Effector memory CD4-positive, alpha-beta T cell (primary cell): ENCODE results near the gene BPIFB3.
"Not testable (repeated sequence)": the region's sequence is repeated elsewhere in the genome, so short reads cannot be mapped to it uniquely, and the experiment has no call there.

Experiments
- DNase-seq, 3 donors: peaks; one replicate each; pipeline ENCODE4 v3.0.0-alpha.2; 2020
- H3K27ac ChIP-seq: 2 replicates; pipeline ENCODE4 v1.7.0; 2013; ENCODE audit warnings: mild to moderate bottlenecking, low read length, moderate library complexity; ENCODE audit not compliant: insufficient read depth, poor library complexity, severe bottlenecking
- H3K27me3 ChIP-seq: replicated peaks from 2 replicates; pipeline ENCODE4 v1.7.0; 2013; ENCODE audit warnings: mild to moderate bottlenecking, low read length; ENCODE audit not compliant: insufficient read depth, control insufficient read depth, poor library complexity, severe bottlenecking
- H3K36me3 ChIP-seq: 2 replicates; pipeline ENCODE4 v1.7.0; 2013; ENCODE audit warnings: mild to moderate bottlenecking, low read length, moderate library complexity; ENCODE audit not compliant: control insufficient read depth, insufficient read depth
- H3K4me1 ChIP-seq: 2 replicates; pipeline ENCODE4 v1.7.0; 2013; ENCODE audit warnings: low read length, mild to moderate bottlenecking; ENCODE audit not compliant: control insufficient read depth, insufficient read depth, poor library complexity, severe bottlenecking
- H3K4me3 ChIP-seq: 2 replicates; pipeline ENCODE4 v1.7.0; 2013; ENCODE audit warnings: low read length, low read depth, mild to moderate bottlenecking; ENCODE audit not compliant: insufficient read depth, poor library complexity, severe bottlenecking
- H3K9me3 ChIP-seq: 2 replicates; pipeline ENCODE4 v1.7.0; 2013; ENCODE audit warnings: mild to moderate bottlenecking, low read length, moderate library complexity; ENCODE audit not compliant: control insufficient read depth

Gene BPIFB3

GRCh38 chr20:33045129-33045721 is 8.5 kb upstream of the BPIFB3 start:
- not testable (repeated sequence) for H3K27ac ChIP-seq, DNase-seq, H3K36me3 ChIP-seq, H3K27me3 ChIP-seq, H3K4me3 ChIP-seq, H3K9me3 ChIP-seq, H3K4me1 ChIP-seq

- Histone ChIP-seq H3K27me3 (no peaks in the 10 kb centered on the region), H3K4me1 (no peaks in the 10 kb centered on the region), H3K27ac (no peak overlapping the region), H3K4me3 (no peak overlapping the region), H3K9me3 (no peaks in the 10 kb centered on the region), H3K36me3 (no peaks in the 10 kb centered on the region)
- no peak for DNase-seq
Observed at GRCh38 chr20:33046412-33046811, 7.3 kb upstream of the BPIFB3 start.

- Histone ChIP-seq H3K4me3 (no peak overlapping the region), H3K27me3 (no peaks in the 10 kb centered on the region), H3K4me1 (no peaks in the 10 kb centered on the region), H3K36me3 (no peaks in the 10 kb centered on the region), H3K9me3 (no peaks in the 10 kb centered on the region), H3K27ac (no peak overlapping the region)
- no peak for DNase-seq
Observed at GRCh38 chr20:33051333-33051732, 2.4 kb upstream of the BPIFB3 start.

DNA sequence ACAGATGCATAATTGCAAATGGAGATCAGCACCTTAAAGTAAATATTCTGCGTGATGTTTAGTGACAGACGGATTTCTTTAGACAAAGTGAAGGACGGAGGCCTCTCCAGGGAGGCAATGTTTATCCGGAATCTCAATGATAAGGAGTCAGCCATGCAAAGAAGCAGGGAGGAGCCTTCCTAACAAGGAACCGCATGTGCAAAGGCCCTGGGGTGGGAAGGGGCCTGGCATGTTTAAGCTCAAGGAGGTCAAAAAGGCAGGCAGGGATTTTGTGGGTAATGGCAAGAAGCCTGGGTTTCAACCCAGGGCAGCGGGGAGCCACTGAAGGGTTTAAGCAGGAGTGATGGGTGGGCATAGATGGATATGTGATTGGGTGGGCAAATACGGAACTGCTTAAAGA is 678 bp downstream of the BPIFB3 start:
- Histone ChIP-seq H3K27me3 (no peaks in the 10 kb centered on the region), H3K27ac (no peak overlapping the region), H3K4me1 (no peaks in the 10 kb centered on the region), H3K4me3 (no peak overlapping the region), H3K36me3 (no peaks in the 10 kb centered on the region), H3K9me3 (no peaks in the 10 kb centered on the region)
- DNase-seq, result no peak

- H3K27ac ChIP-seq, result no peak overlapping the region
- no peaks in the 10 kb centered on the region for H3K4me1 ChIP-seq
- no peak for DNase-seq
- no peaks in the 10 kb centered on the region for H3K9me3 ChIP-seq
- H3K4me3 ChIP-seq, result no peak overlapping the region
- no peaks in the 10 kb centered on the region for H3K36me3 ChIP-seq
- no peaks in the 10 kb centered on the region for H3K27me3 ChIP-seq
Observed at GRCh38 chr20:33054791-33055190, 1.1 kb downstream of the BPIFB3 start.

DNA sequence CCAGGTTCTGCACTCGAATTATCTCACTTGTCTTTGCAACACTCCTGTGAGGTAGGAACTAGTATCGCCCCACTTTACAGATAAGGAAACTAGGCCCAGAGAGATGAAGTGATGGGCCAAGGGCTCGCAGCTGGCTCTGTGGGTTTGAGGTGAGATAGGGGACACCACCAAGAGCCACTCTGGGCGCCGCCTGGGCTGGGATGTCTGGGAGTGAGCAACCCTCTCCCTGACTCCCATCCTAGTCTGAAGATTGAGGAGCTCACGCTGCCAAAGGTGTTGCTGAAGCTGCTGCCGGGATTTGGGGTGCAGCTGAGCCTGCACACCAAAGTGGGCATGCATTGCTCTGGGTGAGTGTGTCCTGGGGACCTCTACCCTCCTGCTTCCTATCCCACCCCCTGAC is 5.4 kb downstream of the BPIFB3 start:
- no peaks in the 10 kb centered on the region for H3K4me1 ChIP-seq
- H3K27ac ChIP-seq, result no peak overlapping the region
- H3K9me3 ChIP-seq, result no peaks in the 10 kb centered on the region
- H3K36me3 ChIP-seq, result no peaks in the 10 kb centered on the region
- no peak overlapping the region for H3K4me3 ChIP-seq
- no peaks in the 10 kb centered on the region for H3K27me3 ChIP-seq
- no peak for DNase-seq

DNA sequence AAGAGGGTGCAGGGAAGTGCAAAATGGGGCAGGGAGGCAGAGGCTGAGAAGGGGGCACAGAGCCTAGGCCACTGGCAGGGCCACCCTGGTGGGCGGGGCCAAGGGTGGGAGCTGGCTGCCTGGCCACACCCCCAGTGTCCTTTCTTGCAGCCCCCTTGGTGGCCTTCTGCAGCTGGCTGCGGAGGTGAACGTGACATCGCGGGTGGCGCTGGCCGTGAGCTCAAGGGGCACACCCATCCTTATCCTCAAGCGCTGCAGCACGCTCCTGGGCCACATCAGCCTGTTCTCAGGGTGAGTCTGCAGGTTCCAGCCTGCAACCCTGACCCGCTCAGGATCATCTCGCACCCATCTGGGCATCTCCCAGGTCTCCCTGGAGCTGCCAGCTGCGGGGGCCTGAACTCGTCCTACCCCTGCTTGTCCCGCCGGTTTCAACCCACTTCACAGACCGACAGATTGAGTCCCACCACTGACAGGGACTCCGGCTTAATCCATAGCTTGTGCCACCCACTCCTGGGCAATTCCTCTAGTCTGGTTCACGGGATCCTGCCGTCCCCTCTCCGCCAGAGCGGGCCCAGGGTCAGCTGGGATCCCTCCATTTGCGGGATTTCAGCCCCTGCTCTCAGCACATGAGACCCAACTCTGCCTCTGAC is 6.2 kb downstream of the BPIFB3 start:
- Histone ChIP-seq H3K4me1 (no peaks in the 10 kb centered on the region), H3K36me3 (no peaks in the 10 kb centered on the region), H3K27me3 (no peaks in the 10 kb centered on the region), H3K9me3 (no peaks in the 10 kb centered on the region), H3K4me3 (no peak overlapping the region), H3K27ac (no peak overlapping the region)
- DNase-seq, result no peak

DNA sequence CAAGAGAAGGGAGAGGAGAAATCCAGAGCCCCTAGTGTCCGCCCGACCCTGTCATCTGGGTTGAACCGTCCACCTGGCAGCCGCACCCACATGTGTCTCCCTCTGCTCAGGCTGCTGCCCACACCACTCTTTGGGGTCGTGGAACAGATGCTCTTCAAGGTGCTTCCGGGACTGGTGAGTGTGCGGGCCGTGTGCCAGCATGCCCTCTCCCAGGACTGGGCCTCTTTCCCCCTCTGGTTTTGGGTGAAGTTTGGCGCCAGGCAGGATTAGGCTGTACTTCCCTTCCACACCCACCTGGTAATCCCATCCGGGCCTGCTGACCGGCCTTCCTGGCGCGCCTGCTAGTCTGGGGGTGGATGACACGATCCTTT is 7.9 kb downstream of the BPIFB3 start:
- no peaks in the 10 kb centered on the region for H3K36me3 ChIP-seq
- H3K9me3 ChIP-seq, result no peaks in the 10 kb centered on the region
- no peaks in the 10 kb centered on the region for H3K27me3 ChIP-seq
- no peak overlapping the region for H3K4me3 ChIP-seq
- H3K27ac ChIP-seq, result no peak overlapping the region
- DNase-seq, result no peak
- H3K4me1 ChIP-seq, result no peaks in the 10 kb centered on the region

- Histone ChIP-seq H3K4me1 (no peaks in the 10 kb centered on the region), H3K9me3 (no peaks in the 10 kb centered on the region)
Observed at GRCh38 chr20:33062105-33062824, 8.6 kb downstream of the BPIFB3 start.

GRCh38 chr20:33062825-33063149 is 9.1 kb downstream of the BPIFB3 start:
- Histone ChIP-seq H3K4me1 (no peaks in the 10 kb centered on the region), H3K9me3 (no peaks in the 10 kb centered on the region), H3K36me3 (no peaks in the 10 kb centered on the region), H3K27ac (no peak overlapping the region), H3K27me3 (no peaks in the 10 kb centered on the region), H3K4me3 (no peak overlapping the region)
- DNase-seq, result no peak

More at GRCh38 chr20:33062105-33062824, 8.6 kb downstream of the BPIFB3 start:
- H3K36me3 ChIP-seq, result no peaks in the 10 kb centered on the region
- H3K4me3 ChIP-seq, result no peak overlapping the region
- no peak for DNase-seq
- H3K27me3 ChIP-seq, result no peaks in the 10 kb centered on the region
- H3K27ac ChIP-seq, result no peak overlapping the region
